ENCODE results near the gene LEF1.

GRCh38 chr4:108146336-108146735 lies 22.4 kb downstream of the LEF1 start:
- TF ChIP-seq CTCF (IDR thresholded peaks at IDR 0.05) (no peak), EZH2 (IDR thresholded peaks at IDR 0.05; ENCODE audit: borderline replicate concordance, insufficient read depth, low read depth, low read length, poor library complexity, severe bottlenecking) (no peak)

Data from B cell (primary cell).